T-helper 1 cell treated with Interleukin-12 subunit alpha and Interleukin-12 subunit beta and Interleukin-4 antibody, amounts not matched to agents 30 ng/mL and 1 ng/mL, for 36 hours (primary cell): ENCODE data around the gene SND1. TPM values are rescaled to one million over a fixed set of nuclear protein-coding genes. Genes with fewer than 3 reads are reported as not detected.

Source experiments
- intact Hi-C: fragments of 100-400 bp; cut with micrococcal nuclease; formaldehyde crosslinking; loops from one replicate; pipeline ENCODE4 v1.15.1; 2024
- total RNA-seq: library from RNA; stranded (reverse); gene quantifications from 2 replicates; pipeline ENCODE4 v1.2.3, GENCODE V29; 2022

Gene SND1
- total RNA-seq, 1 donor from 2014 or later: 250 TPM

- intact Hi-C loops: no loop called here
Observed at GRCh38 chr7:128081808-128082207, 429.8 kb downstream of the SND1 start.

- intact Hi-C loops: no loop called here
Observed at GRCh38 chr7:128082431-128082830, 430.4 kb downstream of the SND1 start.

- intact Hi-C loops: no loop called here
Observed at GRCh38 chr7:128084896-128085608, 433.1 kb downstream of the SND1 start.

- intact Hi-C loops: no loop called here
Observed at GRCh38 chr7:128090492-128090891, 438.5 kb downstream of the SND1 start.

GRCh38 chr7:128091106-128091505 is 439.1 kb downstream of the SND1 start:
- intact Hi-C loops: no loop called here

GRCh38 chr7:128092221-128092620 is 440.2 kb downstream of the SND1 start:
- intact Hi-C loops: no loop called here

- intact Hi-C loops: no loop called here
Observed at GRCh38 chr7:128093614-128094570, 441.9 kb downstream of the SND1 start.

GRCh38 chr7:128094686-128095085 is 442.7 kb downstream of the SND1 start:
- intact Hi-C loops: no loop called here

- intact Hi-C loops: no loop called here
Observed at GRCh38 chr7:128097211-128097731, 445.3 kb downstream of the SND1 start.

GRCh38 chr7:128098629-128099028 is 446.6 kb downstream of the SND1 start:
- intact Hi-C loops: no loop called here

GRCh38 chr7:128099204-128099671 is 447.2 kb downstream of the SND1 start:
- intact Hi-C loops: no loop called here

GRCh38 chr7:128100225-128100948 is 448.4 kb downstream of the SND1 start:
- intact Hi-C loops: no loop called here

GRCh38 chr7:128100949-128101713 is 449.1 kb downstream of the SND1 start:
- intact Hi-C loops: no loop called here

GRCh38 chr7:128102490-128103291 is 450.7 kb downstream of the SND1 start:
- intact Hi-C loops: no loop called here

- intact Hi-C loops: no loop called here
Observed at GRCh38 chr7:128103498-128104107, 451.6 kb downstream of the SND1 start.

GRCh38 chr7:128104108-128104742 is 452.2 kb downstream of the SND1 start:
- intact Hi-C loops: no loop called here

- intact Hi-C loops: loop anchor here (5.0 kb wide), 2 partner anchors 248 to 713 kb away; partner anchors contain the start of gene ZNF800
Observed at GRCh38 chr7:128105228-128106022, 453.4 kb downstream of the SND1 start.

- intact Hi-C loops: loop anchor here (5.0 kb wide), 2 partner anchors 250 to 715 kb away; partner anchors contain the start of gene ZNF800
Observed at GRCh38 chr7:128106821-128107220, 454.8 kb downstream of the SND1 start.
